IPS-15b (cell line): Measurements from ENCODE around the gene UBE2D3.
"Not testable (repeated sequence)": the region's sequence is repeated elsewhere in the genome, so short reads cannot be mapped to it uniquely, and the experiment has no call there.

Source experiments
- H3K27me3 ChIP-seq: one replicate; pipeline ENCODE4 v1.6.1; 2013; ENCODE audit warnings: low read length; ENCODE audit not compliant: control insufficient read depth, insufficient read depth
- H3K36me3 ChIP-seq: one replicate; pipeline ENCODE4 v1.6.1; 2013; ENCODE audit warnings: low read length; ENCODE audit not compliant: control insufficient read depth, insufficient read depth
- H3K4me1 ChIP-seq: one replicate; pipeline ENCODE4 v1.6.1; 2013; ENCODE audit warnings: mild to moderate bottlenecking, low read length; ENCODE audit not compliant: control insufficient read depth, insufficient read depth
- H3K4me3 ChIP-seq: one replicate; pipeline ENCODE4 v1.5.1; 2013; ENCODE audit warnings: low read depth, low read length
- H3K9ac ChIP-seq: one replicate; pipeline ENCODE4 v1.6.1; 2013; ENCODE audit warnings: low read depth, mild to moderate bottlenecking, low read length
- H3K9me3 ChIP-seq: one replicate; pipeline ENCODE4 v1.6.1; 2013; ENCODE audit warnings: mild to moderate bottlenecking, low read length; ENCODE audit not compliant: control insufficient read depth, insufficient read depth

UBE2D3 gene

GRCh38 chr4:102827674-102828496 is 534 bp upstream of the UBE2D3 start:
- Histone ChIP-seq H3K27me3 (no peaks in the 10 kb centered on the region), H3K36me3 (peaks cover 5% of the 10 kb centered on the region), H3K4me3 (peak overlapping the region; percentile 90), H3K9ac (peak overlapping the region; percentile 98), H3K4me1 (peaks cover 31% of the 10 kb centered on the region), H3K9me3 (no peaks in the 10 kb centered on the region)

- peak overlapping the region; percentile 98 for H3K9ac ChIP-seq
- H3K9me3 ChIP-seq = no peaks in the 10 kb centered on the region
- peaks cover 5% of the 10 kb centered on the region for H3K36me3 ChIP-seq
- H3K4me1 ChIP-seq = peaks cover 25% of the 10 kb centered on the region
- peak overlapping the region; percentile 90 for H3K4me3 ChIP-seq
- H3K27me3 ChIP-seq = no peaks in the 10 kb centered on the region
These were observed 1.1 kb downstream of the UBE2D3 start for GRCh38 chr4:102826105-102826889.

GRCh38 chr4:102825261-102826091 is 1.9 kb downstream of the UBE2D3 start:
- Histone ChIP-seq H3K27me3 (no peaks in the 10 kb centered on the region), H3K4me3 (peak overlapping the region; percentile 90), H3K4me1 (peaks cover 22% of the 10 kb centered on the region), H3K9me3 (no peaks in the 10 kb centered on the region), H3K36me3 (peaks cover 5% of the 10 kb centered on the region), H3K9ac (peak overlapping the region; percentile 98)

- H3K4me1 ChIP-seq = peaks cover 21% of the 10 kb centered on the region
- H3K9ac ChIP-seq = no peak overlapping the region
- peaks cover 5% of the 10 kb centered on the region for H3K36me3 ChIP-seq
- no peaks in the 10 kb centered on the region for H3K27me3 ChIP-seq
- peak overlapping the region; percentile 90 for H3K4me3 ChIP-seq
- no peaks in the 10 kb centered on the region for H3K9me3 ChIP-seq
These were observed 3.0 kb downstream of the UBE2D3 start for GRCh38 chr4:102824398-102824797.

- peaks cover 5% of the 10 kb centered on the region for H3K36me3 ChIP-seq
- H3K4me3 ChIP-seq = peak overlapping the region; percentile 90
- no peaks in the 10 kb centered on the region for H3K27me3 ChIP-seq
- H3K9me3 ChIP-seq = no peaks in the 10 kb centered on the region
- H3K4me1 ChIP-seq = peaks cover 18% of the 10 kb centered on the region
- no peak overlapping the region for H3K9ac ChIP-seq
These were observed 3.5 kb downstream of the UBE2D3 start for GRCh38 chr4:102823897-102824296.

GRCh38 chr4:102823464-102823863 is 3.9 kb downstream of the UBE2D3 start:
- Histone ChIP-seq H3K4me1 (peaks cover 22% of the 10 kb centered on the region), H3K27me3 (no peaks in the 10 kb centered on the region), H3K9me3 (no peaks in the 10 kb centered on the region), H3K9ac (no peak overlapping the region), H3K4me3 (peak overlapping the region; percentile 33), H3K36me3 (peaks cover 5% of the 10 kb centered on the region)

- no peaks in the 10 kb centered on the region for H3K36me3 ChIP-seq
- H3K27me3 ChIP-seq = no peaks in the 10 kb centered on the region
- no peak overlapping the region for H3K9ac ChIP-seq
- peaks cover 31% of the 10 kb centered on the region for H3K4me1 ChIP-seq
- peak overlapping the region; percentile 5 for H3K4me3 ChIP-seq
- no peaks in the 10 kb centered on the region for H3K9me3 ChIP-seq
These were observed 7.6 kb downstream of the UBE2D3 start for GRCh38 chr4:102819588-102820365.

GRCh38 chr4:102819100-102819499 is 8.3 kb downstream of the UBE2D3 start:
- H3K27me3 ChIP-seq, H3K4me3 ChIP-seq, H3K36me3 ChIP-seq, H3K9me3 ChIP-seq, H3K9ac ChIP-seq: not testable (repeated sequence)
- peaks cover 31% of the 10 kb centered on the region for H3K4me1 ChIP-seq

- Histone ChIP-seq H3K4me1 (peaks cover 27% of the 10 kb centered on the region), H3K36me3 (no peaks in the 10 kb centered on the region), H3K9me3 (no peaks in the 10 kb centered on the region), H3K27me3 (no peaks in the 10 kb centered on the region), H3K9ac (no peak overlapping the region), H3K4me3 (no peak overlapping the region)
These were observed 9.6 kb downstream of the UBE2D3 start for GRCh38 chr4:102817613-102818268.

GRCh38 chr4:102817021-102817605 is 10.2 kb downstream of the UBE2D3 start:
- H3K36me3 ChIP-seq = no peaks in the 10 kb centered on the region
- H3K4me3 ChIP-seq = no peak overlapping the region
- H3K27me3 ChIP-seq = no peaks in the 10 kb centered on the region
- no peak overlapping the region for H3K9ac ChIP-seq
- peaks cover 27% of the 10 kb centered on the region for H3K4me1 ChIP-seq
- no peaks in the 10 kb centered on the region for H3K9me3 ChIP-seq
